Subcutaneous abdominal adipose tissue (tissue), 5 donors: ENCODE results near the gene ADM2.

Experiments
- H3K27ac ChIP-seq: one replicate; pipeline ENCODE4 v1.7.0; 2013; ENCODE audit warnings: low read depth, mild to moderate bottlenecking, inconsistent platforms, low read length, moderate library complexity
- H3K27me3 ChIP-seq, 5 donors: one replicate each; pipeline ENCODE4 v1.7.0; 2013; ENCODE audit warnings: low read length in 5 of 5, inconsistent platforms in 1 of 5; ENCODE audit not compliant: control insufficient read depth in 5 of 5, insufficient read depth in 4 of 5
- H3K36me3 ChIP-seq, 5 donors: one replicate each; pipeline ENCODE4 v1.7.0; 2013; ENCODE audit warnings: low read length in 5 of 5; ENCODE audit not compliant: control insufficient read depth in 5 of 5, insufficient read depth in 5 of 5
- H3K4me1 ChIP-seq, 5 donors: one replicate each; pipeline ENCODE4 v1.7.0; 2013; ENCODE audit warnings: low read length in 5 of 5, mild to moderate bottlenecking in 3 of 5, moderate library complexity in 1 of 5; ENCODE audit not compliant: control insufficient read depth in 5 of 5, insufficient read depth in 5 of 5
- H3K4me3 ChIP-seq, 5 donors: one replicate each; pipeline ENCODE4 v1.7.0; 2013; ENCODE audit warnings: low read length in 5 of 5, low read depth in 1 of 5
- H3K9ac ChIP-seq, 5 donors: one replicate each; pipeline ENCODE4 v1.7.0; 2013; ENCODE audit warnings: low read length in 5 of 5, mild to moderate bottlenecking in 4 of 5, moderate library complexity in 3 of 5
- H3K9me3 ChIP-seq, 5 donors: one replicate each; pipeline ENCODE4 v1.7.0; 2013; ENCODE audit warnings: low read length in 5 of 5; ENCODE audit not compliant: control insufficient read depth in 5 of 5
- donor health status: healthy.
- donor health status: healthy.
- donor health status: healthy.
- donor health status: healthy.
- donor health status: healthy.

ADM2 gene

GRCh38 chr22:50467341-50467740 is 14.0 kb upstream of the ADM2 start:
- Histone ChIP-seq H3K36me3 (peaks cover 0 to 59% (median 56%) of the 10 kb centered on the region in 5 donors), H3K9me3 (no peaks in the 10 kb centered on the region), H3K27me3 (no peaks in the 10 kb centered on the region), H3K9ac (no peak overlapping the region), H3K4me1 (peaks cover 2 to 37% (median 26%) of the 10 kb centered on the region in 5 donors), H3K4me3 (no peak overlapping the region), H3K27ac (no peak overlapping the region)

GRCh38 chr22:50467773-50468440 is 13.4 kb upstream of the ADM2 start:
- no peaks in the 10 kb centered on the region for H3K27me3 ChIP-seq
- H3K9me3 ChIP-seq: no peaks in the 10 kb centered on the region
- no peak overlapping the region for H3K4me3 ChIP-seq
- H3K9ac ChIP-seq: no peak overlapping the region
- peaks cover 5 to 42% (median 31%) of the 10 kb centered on the region in 5 donors for H3K4me1 ChIP-seq
- peaks cover 0 to 54% (median 50%) of the 10 kb centered on the region in 5 donors for H3K36me3 ChIP-seq
- H3K27ac ChIP-seq: no peak overlapping the region

- Histone ChIP-seq H3K9me3 (no peaks in the 10 kb centered on the region), H3K4me1 (peaks cover 11 to 49% (median 39%) of the 10 kb centered on the region in 5 donors), H3K4me3 (no peak overlapping the region), H3K27ac (no peak overlapping the region), H3K36me3 (peaks cover 0 to 47% (median 43%) of the 10 kb centered on the region in 5 donors), H3K9ac (no peak overlapping the region), H3K27me3 (no peaks in the 10 kb centered on the region)
Observed at GRCh38 chr22:50468626-50469025, 12.7 kb upstream of the ADM2 start.

- Histone ChIP-seq H3K36me3 (peaks cover 0 to 36% (median 33%) of the 10 kb centered on the region in 5 donors), H3K9me3 (no peaks in the 10 kb centered on the region), H3K27ac (no peak overlapping the region), H3K9ac (peak overlapping the region in 2 of 5 donors; percentile 10 to 47), H3K4me3 (no peak overlapping the region), H3K4me1 (peaks cover 12 to 56% (median 44%) of the 10 kb centered on the region in 5 donors), H3K27me3 (no peaks in the 10 kb centered on the region)
Observed at GRCh38 chr22:50469377-50470305, 11.7 kb upstream of the ADM2 start.

- peak overlapping the region in 2 of 5 donors; percentile 10 to 41 for H3K9ac ChIP-seq
- H3K36me3 ChIP-seq: peaks cover 0 to 28% (median 25%) of the 10 kb centered on the region in 5 donors
- no peaks in the 10 kb centered on the region for H3K9me3 ChIP-seq
- no peak overlapping the region for H3K4me3 ChIP-seq
- H3K4me1 ChIP-seq: peaks cover 12 to 60% (median 48%) of the 10 kb centered on the region in 5 donors
- H3K27me3 ChIP-seq: no peaks in the 10 kb centered on the region
- H3K27ac ChIP-seq: no peak overlapping the region
Observed at GRCh38 chr22:50470491-50470890, 10.9 kb upstream of the ADM2 start.

- no peaks in the 10 kb centered on the region for H3K9me3 ChIP-seq
- no peak overlapping the region for H3K4me3 ChIP-seq
- no peaks in the 10 kb centered on the region for H3K27me3 ChIP-seq
- H3K27ac ChIP-seq: no peak overlapping the region
- H3K4me1 ChIP-seq: peaks cover 12 to 62% (median 49%) of the 10 kb centered on the region in 5 donors
- peaks cover 0 to 20% (median 16%) of the 10 kb centered on the region in 5 donors for H3K36me3 ChIP-seq
- no peak overlapping the region for H3K9ac ChIP-seq
Observed at GRCh38 chr22:50471197-50471847, 10.0 kb upstream of the ADM2 start.

- peaks cover 0 to 13% (median 10%) of the 10 kb centered on the region in 5 donors for H3K36me3 ChIP-seq
- peak overlapping the region in 2 of 5 donors; percentile 9 to 38 for H3K4me3 ChIP-seq
- peak overlapping the region in 1 of 5 donors; percentile 80 for H3K9ac ChIP-seq
- H3K4me1 ChIP-seq: peaks cover 12 to 62% (median 49%) of the 10 kb centered on the region in 5 donors
- no peak overlapping the region for H3K27ac ChIP-seq
- H3K27me3 ChIP-seq: no peaks in the 10 kb centered on the region
- no peaks in the 10 kb centered on the region for H3K9me3 ChIP-seq
Observed at GRCh38 chr22:50471962-50472361, 9.4 kb upstream of the ADM2 start.

GRCh38 chr22:50473088-50473487 is 8.3 kb upstream of the ADM2 start:
- Histone ChIP-seq H3K27ac (no peak overlapping the region), H3K4me1 (peaks cover 12 to 62% (median 49%) of the 10 kb centered on the region in 5 donors), H3K4me3 (peak overlapping the region; percentile 49 to 79 (median 76))

GRCh38 chr22:50473855-50474671 is 7.3 kb upstream of the ADM2 start:
- Histone ChIP-seq H3K27ac (no peak overlapping the region), H3K4me3 (peak overlapping the region; percentile 49 to 79 (median 76)), H3K9ac (peak overlapping the region; percentile 66 to 87 (median 79)), H3K36me3 (no peaks in the 10 kb centered on the region), H3K27me3 (no peaks in the 10 kb centered on the region), H3K4me1 (peaks cover 12 to 59% (median 49%) of the 10 kb centered on the region in 5 donors), H3K9me3 (no peaks in the 10 kb centered on the region)

More at GRCh38 chr22:50473088-50473487, 8.3 kb upstream of the ADM2 start:
- Histone ChIP-seq H3K9ac (peak overlapping the region; percentile 66 to 87 (median 79)), H3K27me3 (no peaks in the 10 kb centered on the region), H3K36me3 (peaks cover 0 to 2% (median under 1%) of the 10 kb centered on the region in 5 donors), H3K9me3 (no peaks in the 10 kb centered on the region)
